SJSA1 (cell line): ENCODE data around the gene BOLL. TPM values are rescaled to one million over a fixed set of nuclear protein-coding genes. Genes with fewer than 3 reads are reported as not detected.
A peak's percentile ranks its signal among the peaks of the same experiment; 100 is the strongest.
"Not testable (repeated sequence)": the region's sequence is repeated elsewhere in the genome, so short reads cannot be mapped to it uniquely, and the experiment has no call there.

Source experiments
- DNase-seq, 2 experiments: peaks; one replicate each; pipeline ENCODE4 v3.0.0-alpha.2; 2015 to 2020; ENCODE audit warnings: low spot score in 2 of 2, low read depth in 1 of 2
- H3K27ac ChIP-seq: fragments of 250-450 bp; sonication (Bioruptor Pico); 2 replicates; pipeline ENCODE4 v1.5.1; 2020; ENCODE audit warnings: mild to moderate bottlenecking, moderate library complexity
- H3K27me3 ChIP-seq: fragments of 250-450 bp; sonication (Bioruptor Pico); replicated peaks from 2 replicates; pipeline ENCODE4 v1.5.1; 2020; ENCODE audit warnings: mild to moderate bottlenecking, moderate library complexity
- H3K36me3 ChIP-seq: fragments of 250-450 bp; sonication (Bioruptor Pico); 2 replicates; pipeline ENCODE4 v1.5.1; 2020; ENCODE audit warnings: mild to moderate bottlenecking
- H3K4me1 ChIP-seq: fragments of 250-450 bp; sonication (Bioruptor Pico); replicated peaks from 2 replicates; pipeline ENCODE4 v1.6.1; 2021; ENCODE audit warnings: mild to moderate bottlenecking
- H3K4me3 ChIP-seq: fragments of 250-450 bp; sonication (Bioruptor Pico); 2 replicates; pipeline ENCODE4 v1.5.1; 2020; ENCODE audit warnings: mild to moderate bottlenecking
- H3K9me3 ChIP-seq: fragments of 250-450 bp; sonication (Bioruptor Pico); replicated peaks from 2 replicates; pipeline ENCODE4 v1.5.1; 2020; ENCODE audit warnings: mild to moderate bottlenecking
- total RNA-seq: library from RNA; depleted of rRNA; stranded (reverse); fragments of >200 nt; shearing (Covaris generic); gene quantifications from 2 replicates; pipeline ENCODE4 v1.2.3, GENCODE V29; 2014; rRNA removed

The BOLL gene
- not detected in 2 replicates for total RNA-seq

- Histone ChIP-seq H3K4me1 (no peaks in the 10 kb centered on the region), H3K9me3 (0 out of 2 replicates have a peak, but pooled peaks cover 6% of the 10 kb centered on the region), H3K27me3 (no peaks in the 10 kb centered on the region), H3K36me3 (no peaks in the 10 kb centered on the region), H3K27ac (no peak within 1 kb of the TSS), H3K4me3 (no peak within 1 kb of the TSS)
- peak in 1 of 2 experiments; percentile 41 for DNase-seq
Observed at GRCh38 chr2:197784956-197785941, at the start of gene BOLL. Gene BOLL, minus strand, starts transcription at chr2:197785319. Its CDS starts 3,469 bp downstream, at chr2:197781850.

- not testable (repeated sequence) for H3K9me3 ChIP-seq, H3K4me1 ChIP-seq, H3K36me3 ChIP-seq, H3K4me3 ChIP-seq, H3K27ac ChIP-seq, H3K27me3 ChIP-seq, DNase-seq
Observed at GRCh38 chr2:197834771-197835170, 49.7 kb upstream of the BOLL start.

GRCh38 chr2:197828464-197829135, 43.5 kb upstream of the BOLL start:
- no peak for DNase-seq
- H3K27ac ChIP-seq: no peak overlapping the region

GRCh38 chr2:197827618-197828017, 42.5 kb upstream of the BOLL start:
- no peak overlapping the region for H3K4me3 ChIP-seq
- no peaks in the 10 kb centered on the region for H3K9me3 ChIP-seq
- no peaks in the 10 kb centered on the region for H3K27me3 ChIP-seq
- H3K36me3 ChIP-seq: no peaks in the 10 kb centered on the region
- no peak for DNase-seq
- H3K4me1 ChIP-seq: no peaks in the 10 kb centered on the region
- H3K27ac ChIP-seq: no peak overlapping the region

More at GRCh38 chr2:197828464-197829135, 43.5 kb upstream of the BOLL start:
- H3K9me3 ChIP-seq: no peaks in the 10 kb centered on the region
- H3K27me3 ChIP-seq: no peaks in the 10 kb centered on the region
- H3K4me1 ChIP-seq: no peaks in the 10 kb centered on the region
- H3K36me3 ChIP-seq: no peaks in the 10 kb centered on the region
- H3K4me3 ChIP-seq: no peak overlapping the region

- Histone ChIP-seq H3K9me3 (no peaks in the 10 kb centered on the region), H3K27me3 (no peaks in the 10 kb centered on the region; the same call in 1 of the 2 replicates), H3K36me3 (no peaks in the 10 kb centered on the region), H3K4me1 (no peaks in the 10 kb centered on the region), H3K27ac (no peak overlapping the region), H3K4me3 (no peak overlapping the region)
- DNase-seq: no peak
Observed at GRCh38 chr2:197822333-197822732, 37.2 kb upstream of the BOLL start.

- Histone ChIP-seq H3K4me1 (no peaks in the 10 kb centered on the region), H3K36me3 (no peaks in the 10 kb centered on the region), H3K4me3 (no peak overlapping the region), H3K27ac (no peak overlapping the region), H3K27me3 (no peaks in the 10 kb centered on the region; the same call in 1 of the 2 replicates), H3K9me3 (no peaks in the 10 kb centered on the region)
- DNase-seq: no peak
Observed at GRCh38 chr2:197821550-197822289, 36.6 kb upstream of the BOLL start.

GRCh38 chr2:197814526-197814925, 29.4 kb upstream of the BOLL start:
- peaks cover 7% of the 10 kb centered on the region; the same call in 1 of the 2 replicates for H3K27me3 ChIP-seq
- H3K27ac ChIP-seq: no peak overlapping the region
- H3K4me1 ChIP-seq: no peaks in the 10 kb centered on the region
- H3K4me3 ChIP-seq: no peak overlapping the region
- DNase-seq: no peak
- H3K9me3 ChIP-seq: no peaks in the 10 kb centered on the region
- no peaks in the 10 kb centered on the region for H3K36me3 ChIP-seq

GRCh38 chr2:197813093-197813787, 28.1 kb upstream of the BOLL start:
- H3K36me3 ChIP-seq: no peaks in the 10 kb centered on the region
- peaks cover 12% of the 10 kb centered on the region for H3K27me3 ChIP-seq
- no peak overlapping the region for H3K4me3 ChIP-seq
- no peak for DNase-seq
- H3K9me3 ChIP-seq: no peaks in the 10 kb centered on the region
- H3K4me1 ChIP-seq: no peaks in the 10 kb centered on the region
- no peak overlapping the region for H3K27ac ChIP-seq

- Histone ChIP-seq H3K27ac (no peak overlapping the region), H3K27me3 (peaks cover 28% of the 10 kb centered on the region), H3K36me3 (no peaks in the 10 kb centered on the region), H3K4me3 (no peak overlapping the region), H3K9me3 (no peaks in the 10 kb centered on the region), H3K4me1 (peaks cover under 1% of the 10 kb centered on the region; the same call in 1 of the 2 replicates)
- DNase-seq: no peak
Observed at GRCh38 chr2:197810491-197810890, 25.4 kb upstream of the BOLL start.

GRCh38 chr2:197810016-197810415, 24.9 kb upstream of the BOLL start:
- H3K27me3 ChIP-seq: peaks cover 33% of the 10 kb centered on the region
- H3K9me3 ChIP-seq: no peaks in the 10 kb centered on the region; the same call in 1 of the 2 replicates
- H3K36me3 ChIP-seq: no peaks in the 10 kb centered on the region
- H3K4me3 ChIP-seq: no peak overlapping the region
- peaks cover 5% of the 10 kb centered on the region for H3K4me1 ChIP-seq
- no peak overlapping the region for H3K27ac ChIP-seq
- no peak for DNase-seq

GRCh38 chr2:197809064-197809463, 23.9 kb upstream of the BOLL start:
- H3K9me3 ChIP-seq: no peaks in the 10 kb centered on the region; the same call in 1 of the 2 replicates
- no peak overlapping the region for H3K4me3 ChIP-seq
- H3K27me3 ChIP-seq: peaks cover 42% of the 10 kb centered on the region
- H3K4me1 ChIP-seq: peaks cover 14% of the 10 kb centered on the region
- no peak overlapping the region for H3K27ac ChIP-seq
- no peak for DNase-seq
- H3K36me3 ChIP-seq: no peaks in the 10 kb centered on the region

GRCh38 chr2:197805715-197806633, 20.9 kb upstream of the BOLL start:
- Histone ChIP-seq H3K27ac (no peak overlapping the region), H3K4me1 (peaks cover 19% of the 10 kb centered on the region), H3K36me3 (no peaks in the 10 kb centered on the region), H3K9me3 (no peaks in the 10 kb centered on the region; the same call in 1 of the 2 replicates), H3K27me3 (peaks cover 61% of the 10 kb centered on the region), H3K4me3 (no peak overlapping the region)
- peak in 1 of 2 experiments; percentile 4 for DNase-seq
